VCaP (cell line): ENCODE data around the gene PCDH1.

Experiments
- H3K27ac ChIP-seq: fragments of 450-650 bp; 2 replicates; pipeline ENCODE4 v1.5.1; 2017
- CTCF ChIP-seq: fragments of 450-650 bp; conservative IDR thresholded peaks from 2 replicates; pipeline ENCODE4 v1.5.1; 2017; ENCODE audit warnings: mild to moderate bottlenecking, moderate library complexity

The PCDH1 gene

GRCh38 chr5:141875795-141876627 lies 2.2 kb downstream of the PCDH1 start:
- peak overlapping the region; percentile 92 for H3K27ac ChIP-seq
- TF ChIP-seq CTCF = no peak; the same call in 1 of the 2 replicates

GRCh38 chr5:141875022-141875740 lies 3.0 kb downstream of the PCDH1 start:
- H3K27ac ChIP-seq = peak overlapping the region; percentile 92

GRCh38 chr5:141874262-141874964 lies 3.8 kb downstream of the PCDH1 start:
- no peak for TF ChIP-seq CTCF
- H3K27ac ChIP-seq = peak overlapping the region; percentile 92; the same call in 1 of the 2 replicates

More at GRCh38 chr5:141875022-141875740, 3.0 kb downstream of the PCDH1 start:
- no peak for TF ChIP-seq CTCF

GRCh38 chr5:141873933-141874261 lies 4.3 kb downstream of the PCDH1 start:
- peak overlapping the region; percentile 92; the same call in 1 of the 2 replicates for H3K27ac ChIP-seq
- TF ChIP-seq CTCF = no peak

- no peak overlapping the region; the same call in 1 of the 2 replicates for H3K27ac ChIP-seq
- TF ChIP-seq CTCF = no peak
Measured at GRCh38 chr5:141872496-141873356, 5.5 kb downstream of the PCDH1 start.

- TF ChIP-seq CTCF = no peak
- H3K27ac ChIP-seq = no peak overlapping the region; the same call in 1 of the 2 replicates
Measured at GRCh38 chr5:141871870-141872269, 6.3 kb downstream of the PCDH1 start.
